GM12801 (cell line): Measurements from ENCODE around the gene CDCA4.

ENCODE experiments used
- CTCF ChIP-seq: IDR thresholded peaks from one replicate; pipeline ENCODE4 v1.5.1; 2011; ENCODE audit warnings: control low read depth; ENCODE audit not compliant: insufficient read length; ENCODE audit errors: extremely low read depth

CDCA4 gene

GRCh38 chr14:104979758-104980610, 40.9 kb downstream of the CDCA4 start:
- no peak for TF ChIP-seq CTCF

DNA sequence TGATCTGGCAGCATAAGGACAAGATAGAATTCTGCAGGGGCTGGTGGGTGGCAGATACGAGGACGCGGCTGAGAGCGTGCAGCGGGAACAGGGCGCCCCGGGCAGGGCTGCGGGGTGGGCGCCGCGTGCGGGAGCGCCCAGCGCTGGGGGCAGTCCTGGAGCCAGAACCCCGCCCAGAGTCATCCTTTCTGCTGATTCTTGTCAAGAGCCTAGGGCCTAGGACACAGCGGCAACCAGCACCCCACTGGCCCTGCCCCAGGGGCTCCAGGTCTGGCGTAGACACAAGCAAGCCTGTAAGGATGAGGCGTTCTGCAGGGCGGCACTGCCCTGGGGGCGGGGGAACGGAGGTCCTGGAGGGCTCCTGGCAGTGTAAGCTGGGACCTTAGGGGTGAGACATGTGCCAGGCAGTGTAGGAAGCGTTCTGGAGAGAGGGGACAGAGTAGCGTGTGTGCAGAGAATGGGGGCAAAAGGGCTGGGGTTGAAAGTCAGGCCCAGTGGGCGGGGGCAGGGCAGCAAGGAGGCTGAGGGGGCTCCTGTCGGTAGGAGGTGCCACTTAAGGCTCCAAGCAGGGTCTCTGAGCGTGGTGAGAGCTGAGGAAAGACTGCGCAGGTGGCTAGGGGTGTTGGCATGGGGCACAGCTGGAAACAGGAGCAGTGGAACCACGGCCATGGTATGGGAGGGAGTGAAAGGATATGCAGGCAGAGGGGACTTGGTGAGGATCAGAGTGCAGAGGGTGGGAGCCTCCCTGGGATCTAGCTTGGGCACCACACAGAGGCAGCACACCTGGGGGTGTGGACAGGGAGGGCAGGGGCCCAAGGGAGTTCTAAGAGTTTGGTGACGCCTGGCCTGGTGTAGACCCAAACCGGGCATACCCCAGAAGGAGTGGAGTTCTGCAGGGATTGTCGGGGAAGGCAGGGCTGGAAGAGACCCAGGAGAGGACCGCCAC, 41.9 kb downstream of the CDCA4 start:
- TF ChIP-seq CTCF, result no peak

- no peak for TF ChIP-seq CTCF
Observed at GRCh38 chr14:104977681-104978653, 42.9 kb downstream of the CDCA4 start, which contains the start of gene AHNAK2. Gene AHNAK2 (minus strand): TSS chr14:104978374. CDS start chr14:104978237, 137 bp downstream.

DNA sequence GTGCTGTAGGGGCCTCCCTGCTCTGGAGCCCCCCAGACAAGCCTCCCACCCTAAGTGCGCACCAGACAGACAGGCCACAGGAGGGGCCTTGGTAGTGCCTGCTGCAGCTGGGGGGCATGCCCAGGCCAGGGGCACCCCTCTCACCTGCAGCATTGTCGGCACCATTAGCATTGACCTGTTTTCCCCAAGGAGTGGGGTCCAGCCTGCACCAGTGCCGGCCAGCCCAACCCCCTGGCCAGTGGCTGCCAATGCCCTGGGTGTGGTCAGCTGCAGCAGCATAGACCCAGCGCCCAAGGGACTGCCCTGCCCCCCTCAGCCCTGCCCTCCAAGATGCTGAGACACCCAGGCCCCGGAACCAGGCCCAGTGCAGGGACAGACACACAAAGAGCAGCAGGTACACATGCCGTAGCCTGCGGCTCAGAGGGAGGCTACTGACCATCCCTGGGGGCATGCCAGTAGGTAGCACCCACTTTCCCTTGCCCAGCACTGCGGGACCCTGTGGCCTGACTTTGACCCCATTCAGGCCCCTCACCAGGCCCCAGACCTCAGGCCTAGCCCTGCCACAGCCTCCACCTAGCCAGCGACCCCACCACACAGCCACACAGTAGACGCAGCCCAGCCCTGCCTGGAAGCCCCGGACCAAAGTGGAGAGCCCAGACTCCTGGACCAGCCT, 43.7 kb downstream of the CDCA4 start:
- TF ChIP-seq CTCF, result no peak

GRCh38 chr14:104976198-104977007, 44.5 kb downstream of the CDCA4 start:
- TF ChIP-seq CTCF, result no peak

DNA sequence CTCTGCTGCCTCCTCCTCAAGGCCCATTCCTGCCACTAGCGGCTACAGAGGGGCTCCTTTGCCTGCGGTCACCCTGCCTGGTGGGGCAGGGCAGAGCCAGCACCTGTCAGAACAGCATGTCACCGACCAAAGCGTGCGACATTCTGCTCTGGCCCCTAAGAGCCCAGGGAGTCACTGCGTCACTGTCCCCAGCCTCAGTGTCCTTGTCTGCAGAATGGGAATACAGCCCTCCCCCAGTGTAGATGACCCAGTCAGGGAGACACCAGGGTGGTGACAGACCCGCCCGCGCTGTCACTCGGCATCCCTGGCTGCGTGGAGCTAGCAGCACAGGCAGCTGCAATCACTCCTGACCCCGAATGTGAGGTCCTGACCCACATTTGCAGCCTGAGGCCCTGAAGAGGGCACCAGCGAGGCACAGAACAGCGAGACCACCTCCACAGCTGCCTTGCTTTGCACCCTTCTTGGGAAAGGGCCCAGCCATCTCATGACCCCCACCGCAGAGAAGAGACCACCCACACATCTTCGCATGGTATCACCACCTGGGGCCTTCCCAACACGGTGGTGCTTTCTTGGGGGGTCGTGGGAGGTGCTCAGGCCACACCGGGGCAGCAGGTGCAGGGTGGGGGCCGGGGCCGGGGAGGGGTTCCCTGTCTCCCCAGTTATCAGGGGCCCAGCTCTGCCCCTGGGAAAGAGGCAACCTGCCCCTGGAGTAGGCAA, 45.2 kb downstream of the CDCA4 start:
- no peak for TF ChIP-seq CTCF
